Peyer's patch (tissue), 4 donors: ENCODE results near the gene ITIH5.
"Not testable (repeated sequence)": the region's sequence is repeated elsewhere in the genome, so short reads cannot be mapped to it uniquely, and the experiment has no call there.

Experiments
- POLR2A ChIP-seq, 2 donors: fragments of 450-650 bp; IDR thresholded peaks; one replicate each; pipeline ENCODE4 v1.5.1; 2017; ENCODE audit warnings: antibody characterized with exemption in 2 of 2, mild to moderate bottlenecking in 2 of 2, moderate library complexity in 2 of 2
- TF ChIP-seq, protein P1 (sequence below), 6 experiments: fragments of 450-650 bp in 4 of 6; fragments of 200-600 bp in 2 of 6; sonication (generic) in 1 of 6; IDR thresholded peaks; one replicate each; pipeline ENCODE4 v1.5.1; 2017 to 2019; ENCODE audit warnings: antibody characterized with exemption in 6 of 6, mild to moderate bottlenecking in 3 of 6, moderate library complexity in 1 of 6

DNA sequence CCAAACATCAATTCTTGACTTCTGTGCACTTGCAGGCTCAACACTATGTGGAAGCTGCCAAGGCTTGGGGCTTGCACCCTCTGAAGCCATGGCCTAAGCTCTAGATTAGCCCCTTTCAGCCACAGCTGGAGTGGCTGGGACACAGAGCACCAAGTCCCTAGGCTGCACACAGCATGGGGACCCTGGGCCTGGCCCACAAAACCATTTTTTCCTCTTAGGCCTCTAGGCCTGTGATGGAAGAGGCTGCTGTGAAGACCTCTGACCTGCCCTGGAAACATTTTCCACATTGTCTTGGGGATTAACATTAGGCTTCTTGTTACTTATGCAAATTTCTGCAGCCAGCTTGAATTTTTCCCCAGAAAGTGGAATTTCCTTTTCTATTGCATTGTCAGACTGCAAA lies 25.6 kb upstream of the ITIH5 start:
- not testable (repeated sequence) for TF ChIP-seq POLR2A (IDR thresholded peaks at IDR 0.05)
- TF ChIP-seq, protein P1, sequence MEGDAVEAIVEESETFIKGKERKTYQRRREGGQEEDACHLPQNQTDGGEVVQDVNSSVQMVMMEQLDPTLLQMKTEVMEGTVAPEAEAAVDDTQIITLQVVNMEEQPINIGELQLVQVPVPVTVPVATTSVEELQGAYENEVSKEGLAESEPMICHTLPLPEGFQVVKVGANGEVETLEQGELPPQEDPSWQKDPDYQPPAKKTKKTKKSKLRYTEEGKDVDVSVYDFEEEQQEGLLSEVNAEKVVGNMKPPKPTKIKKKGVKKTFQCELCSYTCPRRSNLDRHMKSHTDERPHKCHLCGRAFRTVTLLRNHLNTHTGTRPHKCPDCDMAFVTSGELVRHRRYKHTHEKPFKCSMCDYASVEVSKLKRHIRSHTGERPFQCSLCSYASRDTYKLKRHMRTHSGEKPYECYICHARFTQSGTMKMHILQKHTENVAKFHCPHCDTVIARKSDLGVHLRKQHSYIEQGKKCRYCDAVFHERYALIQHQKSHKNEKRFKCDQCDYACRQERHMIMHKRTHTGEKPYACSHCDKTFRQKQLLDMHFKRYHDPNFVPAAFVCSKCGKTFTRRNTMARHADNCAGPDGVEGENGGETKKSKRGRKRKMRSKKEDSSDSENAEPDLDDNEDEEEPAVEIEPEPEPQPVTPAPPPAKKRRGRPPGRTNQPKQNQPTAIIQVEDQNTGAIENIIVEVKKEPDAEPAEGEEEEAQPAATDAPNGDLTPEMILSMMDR (IDR thresholded peaks at IDR 0.05) = not testable (repeated sequence)
